OCI-LY3 (cell line): Measurements from ENCODE around the gene CRB1.

Experiments used
- H2AFZ ChIP-seq: fragments of 200-600, 300-600 bp; shearing (Covaris generic); 2 replicates; pipeline ENCODE4 v1.6.0; 2014; ENCODE audit warnings: antibody characterized with exemption, low read depth, low read length
- H3K27ac ChIP-seq: fragments of 200-600, 300-600 bp; sonication (generic); 2 replicates; pipeline ENCODE4 v1.5.1; 2014; ENCODE audit warnings: mild to moderate bottlenecking, low read length, moderate library complexity, mixed read lengths
- H3K27me3 ChIP-seq: fragments of 200-600, 300-600 bp; sonication (generic); 2 replicates; pipeline ENCODE4 v1.6.1; 2014; ENCODE audit warnings: low read depth, low read length, mixed read lengths
- H3K36me3 ChIP-seq: fragments of 200-600, 300-600 bp; sonication (generic); replicated peaks from 2 replicates; pipeline ENCODE3; 2014; ENCODE audit warnings: low read depth, low read length, mixed read lengths
- H3K4me1 ChIP-seq: fragments of 300-600, 200-600 bp; sonication (generic); 2 replicates; pipeline ENCODE4 v1.6.1; 2014; ENCODE audit warnings: low read length, mixed read lengths
- H3K4me2 ChIP-seq: fragments of 200-600, 300-600 bp; sonication (generic); 2 replicates; pipeline ENCODE4 v1.6.1; 2014; ENCODE audit warnings: low read length, mixed read lengths
- H3K4me3 ChIP-seq: fragments of 300-600, 200-600 bp; sonication (generic); 2 replicates; pipeline ENCODE4 v1.5.1; 2014; ENCODE audit warnings: antibody characterized with exemption, mild to moderate bottlenecking, low read length, moderate library complexity
- H3K79me2 ChIP-seq: fragments of 300-600, 200-600 bp; shearing (Covaris generic); 2 replicates; pipeline ENCODE4 v1.6.1; 2014; ENCODE audit warnings: mild to moderate bottlenecking, low read length, mixed read lengths
- H3K9ac ChIP-seq: fragments of 300-600, 200-600 bp; shearing (Covaris generic); 2 replicates; pipeline ENCODE4 v1.6.0; 2014; ENCODE audit warnings: mild to moderate bottlenecking, low read length, moderate library complexity
- H3K9me3 ChIP-seq: fragments of 200-600, 300-600 bp; shearing (Covaris generic); 2 replicates; pipeline ENCODE4 v1.6.1; 2014; ENCODE audit warnings: low read length, mixed read lengths; ENCODE audit not compliant: insufficient read depth
- H4K20me1 ChIP-seq: fragments of 200-600, 300-600 bp; sonication (generic); 2 replicates; pipeline ENCODE4 v1.6.1; 2016; ENCODE audit warnings: low read length, mixed read lengths; ENCODE audit not compliant: insufficient read depth
- EZH2phosphoT487 ChIP-seq: fragments of 200-600 bp; shearing (Covaris generic); IDR thresholded peaks from 2 replicates; pipeline ENCODE4 v1.6.1; 2018; ENCODE audit warnings: antibody characterized with exemption, mixed run types, low read depth
- TF ChIP-seq, protein P1 (sequence below): fragments of 200-600, 300-600 bp; sonication (generic); IDR thresholded peaks from 2 replicates; pipeline ENCODE4 v1.5.1; 2014; ENCODE audit warnings: antibody characterized with exemption, low read length, low read depth

The CRB1 gene

DNA sequence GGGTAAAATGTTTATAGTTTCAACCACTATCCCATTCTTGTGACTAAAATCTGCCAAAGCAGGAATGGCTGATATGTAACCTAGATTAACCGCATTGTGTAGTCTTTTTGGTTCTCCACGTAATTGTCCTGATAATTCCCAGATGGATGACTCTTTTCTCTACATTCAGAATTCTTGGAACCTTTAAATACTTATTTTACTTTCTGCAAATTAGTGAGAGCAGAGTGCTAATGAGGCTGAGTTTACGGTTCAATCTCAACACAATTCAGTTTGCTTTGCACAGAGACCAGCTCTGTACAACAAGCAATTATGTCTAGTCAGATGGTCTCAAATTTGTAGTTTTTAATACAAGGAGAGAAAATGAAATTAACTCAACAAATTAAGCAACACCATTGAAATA lies 9.1 kb downstream of the CRB1 start:
- TF ChIP-seq, protein P1, sequence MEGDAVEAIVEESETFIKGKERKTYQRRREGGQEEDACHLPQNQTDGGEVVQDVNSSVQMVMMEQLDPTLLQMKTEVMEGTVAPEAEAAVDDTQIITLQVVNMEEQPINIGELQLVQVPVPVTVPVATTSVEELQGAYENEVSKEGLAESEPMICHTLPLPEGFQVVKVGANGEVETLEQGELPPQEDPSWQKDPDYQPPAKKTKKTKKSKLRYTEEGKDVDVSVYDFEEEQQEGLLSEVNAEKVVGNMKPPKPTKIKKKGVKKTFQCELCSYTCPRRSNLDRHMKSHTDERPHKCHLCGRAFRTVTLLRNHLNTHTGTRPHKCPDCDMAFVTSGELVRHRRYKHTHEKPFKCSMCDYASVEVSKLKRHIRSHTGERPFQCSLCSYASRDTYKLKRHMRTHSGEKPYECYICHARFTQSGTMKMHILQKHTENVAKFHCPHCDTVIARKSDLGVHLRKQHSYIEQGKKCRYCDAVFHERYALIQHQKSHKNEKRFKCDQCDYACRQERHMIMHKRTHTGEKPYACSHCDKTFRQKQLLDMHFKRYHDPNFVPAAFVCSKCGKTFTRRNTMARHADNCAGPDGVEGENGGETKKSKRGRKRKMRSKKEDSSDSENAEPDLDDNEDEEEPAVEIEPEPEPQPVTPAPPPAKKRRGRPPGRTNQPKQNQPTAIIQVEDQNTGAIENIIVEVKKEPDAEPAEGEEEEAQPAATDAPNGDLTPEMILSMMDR, result no peak
- no peak for TF ChIP-seq EZH2phosphoT487
- H3K4me3 ChIP-seq, result no peak overlapping the region

DNA sequence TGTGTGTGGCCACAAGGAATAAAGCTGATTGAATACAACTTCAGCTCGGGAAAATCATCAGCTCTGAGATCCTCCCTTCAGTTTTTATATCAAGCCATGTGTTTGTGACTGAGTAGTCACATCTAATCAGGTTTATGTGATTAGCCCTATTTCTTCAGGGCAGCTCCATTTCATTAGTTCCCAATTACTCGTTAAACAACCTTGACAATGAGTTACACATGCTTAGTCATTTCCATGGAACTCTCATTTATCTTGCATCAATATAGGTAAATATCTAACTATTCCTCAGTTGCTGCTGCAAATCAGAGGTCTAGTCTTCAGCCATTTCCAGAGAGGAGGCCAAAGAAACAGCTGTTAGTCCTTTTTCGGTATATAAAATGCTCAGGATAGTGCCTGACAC lies 16.3 kb downstream of the CRB1 start:
- no peaks in the 10 kb centered on the region for H3K36me3 ChIP-seq
- no peak overlapping the region for H3K4me3 ChIP-seq
- H3K4me2 ChIP-seq, result no peak overlapping the region
- H3K27ac ChIP-seq, result no peak overlapping the region
- no peak overlapping the region for H2AFZ ChIP-seq
- no peak for TF ChIP-seq EZH2phosphoT487
- TF ChIP-seq, protein P1, result no peak
- H3K27me3 ChIP-seq, result no peaks in the 10 kb centered on the region
- no peaks in the 10 kb centered on the region for H3K79me2 ChIP-seq
- no peaks in the 10 kb centered on the region for H3K9me3 ChIP-seq
- H3K4me1 ChIP-seq, result peaks cover 10% of the 10 kb centered on the region
- no peaks in the 10 kb centered on the region for H4K20me1 ChIP-seq
- no peak overlapping the region for H3K9ac ChIP-seq

More for the DNA sequence above, 9.1 kb downstream of the CRB1 start:
- H3K27ac ChIP-seq, result no peak overlapping the region
- no peaks in the 10 kb centered on the region for H3K9me3 ChIP-seq
- no peak overlapping the region for H3K9ac ChIP-seq
- H3K79me2 ChIP-seq, result no peaks in the 10 kb centered on the region
- H3K4me2 ChIP-seq, result no peak overlapping the region
- H2AFZ ChIP-seq, result no peak overlapping the region
- H4K20me1 ChIP-seq, result no peaks in the 10 kb centered on the region
- no peaks in the 10 kb centered on the region for H3K27me3 ChIP-seq
- H3K4me1 ChIP-seq, result no peaks in the 10 kb centered on the region
- H3K36me3 ChIP-seq, result no peaks in the 10 kb centered on the region

DNA sequence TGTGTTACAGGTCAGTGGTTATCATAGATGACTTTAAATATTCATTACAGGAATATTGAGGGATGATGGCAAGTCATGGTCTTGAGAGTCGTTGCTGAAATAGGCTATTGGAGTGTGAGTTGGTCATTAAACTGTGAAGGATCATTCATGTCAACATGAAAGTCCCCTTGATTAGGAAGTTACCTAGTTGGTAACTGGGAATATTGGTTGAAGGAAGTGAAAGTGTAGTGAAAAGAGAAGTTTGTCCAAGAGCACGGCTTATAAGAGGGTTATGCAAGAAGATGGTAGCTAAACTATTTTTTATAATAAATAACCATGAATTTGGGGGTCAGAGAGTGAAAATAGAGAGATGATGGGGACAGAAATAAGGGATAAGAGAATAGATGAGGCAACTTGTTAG lies 16.9 kb downstream of the CRB1 start:
- no peak overlapping the region for H3K9ac ChIP-seq
- no peaks in the 10 kb centered on the region for H3K9me3 ChIP-seq
- H2AFZ ChIP-seq, result no peak overlapping the region
- H3K79me2 ChIP-seq, result no peaks in the 10 kb centered on the region
- H3K4me3 ChIP-seq, result no peak overlapping the region
- no peaks in the 10 kb centered on the region for H3K27me3 ChIP-seq
- no peaks in the 10 kb centered on the region for H3K36me3 ChIP-seq
- H4K20me1 ChIP-seq, result no peaks in the 10 kb centered on the region
- peaks cover 10% of the 10 kb centered on the region for H3K4me1 ChIP-seq
- no peak overlapping the region for H3K27ac ChIP-seq
- TF ChIP-seq, protein P1, result no peak
- TF ChIP-seq EZH2phosphoT487, result no peak
- H3K4me2 ChIP-seq, result peak overlapping the region; percentile 2; the same call in 1 of the 2 replicates

DNA sequence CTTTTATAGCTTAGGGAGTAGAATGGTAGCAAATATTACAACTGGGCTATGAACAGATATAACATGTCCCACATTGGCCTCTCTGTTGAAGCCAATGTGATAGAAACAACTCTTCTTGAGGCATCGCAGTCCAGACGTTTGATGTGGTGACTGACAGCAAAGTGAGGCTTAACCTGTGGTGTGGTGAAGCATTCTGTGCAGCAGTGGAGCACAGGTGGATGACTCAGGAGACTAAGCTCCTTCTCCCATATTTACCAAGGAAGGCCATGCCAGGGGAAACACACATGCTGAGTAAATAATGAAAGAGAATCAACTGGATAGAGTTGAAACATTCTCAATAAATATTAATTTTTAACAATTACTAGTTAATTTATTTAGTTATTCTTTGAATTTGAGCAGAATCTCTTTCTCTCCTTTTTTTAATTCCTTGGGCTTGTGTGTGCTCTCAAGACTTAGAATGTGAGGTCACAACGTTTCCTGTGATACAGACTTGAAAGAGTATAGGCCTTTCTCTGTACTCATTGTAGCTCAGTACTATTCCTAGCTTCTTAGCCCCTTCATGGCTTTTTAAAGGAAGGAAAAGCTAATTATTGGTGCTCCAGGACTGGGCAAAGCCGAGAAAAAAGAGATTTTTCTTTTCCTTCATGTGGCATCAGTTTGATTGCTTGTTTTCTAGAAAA lies 17.6 kb downstream of the CRB1 start:
- H3K9me3 ChIP-seq, result no peaks in the 10 kb centered on the region
- H2AFZ ChIP-seq, result no peak overlapping the region
- no peaks in the 10 kb centered on the region for H3K27me3 ChIP-seq
- no peak overlapping the region for H3K9ac ChIP-seq
- H3K36me3 ChIP-seq, result no peaks in the 10 kb centered on the region
- H3K79me2 ChIP-seq, result no peaks in the 10 kb centered on the region
- H3K27ac ChIP-seq, result no peak overlapping the region
- no peak overlapping the region for H3K4me3 ChIP-seq
- no peak for TF ChIP-seq EZH2phosphoT487
- TF ChIP-seq, protein P1, result no peak
- H4K20me1 ChIP-seq, result no peaks in the 10 kb centered on the region
- H3K4me2 ChIP-seq, result peak overlapping the region; percentile 2; the same call in 1 of the 2 replicates
- peaks cover 10% of the 10 kb centered on the region for H3K4me1 ChIP-seq
